A549 (cell line): ENCODE measurements around the gene MBP.

Source experiments
- ELK1 ChIP-seq: fragments of 150-350 bp; IDR thresholded peaks from 2 replicates; pipeline ENCODE4 v1.6.1; 2014; ENCODE audit warnings: low read depth, mild to moderate bottlenecking, low read length
- USF2 ChIP-seq: fragments of 450-650 bp; IDR thresholded peaks from 2 replicates; pipeline ENCODE4 v1.6.1; 2014; ENCODE audit warnings: antibody characterized with exemption

- no peak for TF ChIP-seq ELK1
- no peak for TF ChIP-seq USF2
These were observed 30.0 kb upstream of the MBP start for GRCh38 chr18:77162580-77162979.
